Measurements from ENCODE around the gene CCDC27. TPM values are rescaled to one million over a fixed set of nuclear protein-coding genes. Genes with fewer than 3 reads are reported as not detected.
"Not testable (repeated sequence)": the region's sequence is repeated elsewhere in the genome, so short reads cannot be mapped to it uniquely, and the experiment has no call there.

The CCDC27 gene
- total RNA-seq, 1 donor from 2014 or later, result not detected

- ATAC-seq (peak; percentile 97 to 98), DNase-seq (peak; percentile 93)
- peak overlapping the region; percentile 68 for H3K27ac ChIP-seq
- peak overlapping the region; percentile 78 for H3K4me3 ChIP-seq
- intact Hi-C loops (cut with DNase I), result no loop called here
- peaks cover 2% of the 10 kb centered on the region for H3K27me3 ChIP-seq (ENCODE audit: low read depth)
- H3K36me3 ChIP-seq, result peaks cover 15% of the 10 kb centered on the region
- peaks cover 18% of the 10 kb centered on the region for H3K4me1 ChIP-seq
- TF ChIP-seq CTCF (IDR thresholded peaks at IDR 0.05), result no peak
- H3K9me3 ChIP-seq, result no peaks in the 10 kb centered on the region
These were observed 5.3 kb upstream of the CCDC27 start for GRCh38 chr1:3746830-3747521.

DNA sequence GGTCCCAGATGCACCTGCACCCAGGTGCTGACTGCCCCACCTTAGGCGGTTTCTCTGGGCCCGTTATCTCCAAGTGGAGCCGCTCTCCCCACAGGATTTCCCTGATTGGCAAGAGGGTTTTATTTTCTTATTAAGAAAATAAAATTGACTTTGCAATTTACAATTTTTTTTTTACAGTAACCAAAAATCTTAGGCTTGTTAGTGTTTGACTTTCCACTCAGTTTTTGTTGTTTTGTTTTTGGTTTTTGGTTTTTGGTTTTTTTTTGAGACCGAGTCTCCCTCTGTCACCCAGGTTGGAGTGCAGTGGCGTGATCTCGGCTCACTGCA lies 4.8 kb upstream of the CCDC27 start:
- H3K27ac ChIP-seq, result peak overlapping the region; percentile 68
- DNase-seq (no peak), ATAC-seq (no peak)
- peaks cover 18% of the 10 kb centered on the region for H3K4me1 ChIP-seq
- no peak for TF ChIP-seq CTCF (IDR thresholded peaks at IDR 0.05)
- peaks cover 10% of the 10 kb centered on the region for H3K36me3 ChIP-seq
- H3K27me3 ChIP-seq (ENCODE audit: low read depth), result peaks cover 3% of the 10 kb centered on the region
- no peaks in the 10 kb centered on the region for H3K9me3 ChIP-seq
- intact Hi-C loops (cut with DNase I), result no loop called here
- peak overlapping the region; percentile 78 for H3K4me3 ChIP-seq

- Histone ChIP-seq H3K4me1 (peaks cover 18% of the 10 kb centered on the region), H3K27ac (no peak overlapping the region), H3K9me3 (no peaks in the 10 kb centered on the region), H3K27me3 (ENCODE audit: low read depth) (peaks cover 3% of the 10 kb centered on the region), H3K36me3 (peaks cover 6% of the 10 kb centered on the region), H3K4me3 (peak overlapping the region; percentile 78)
- ATAC-seq (no peak), DNase-seq (no peak)
- TF ChIP-seq CTCF (IDR thresholded peaks at IDR 0.05), result no peak
- intact Hi-C loops (cut with DNase I), result no loop called here
These were observed 4.3 kb upstream of the CCDC27 start for GRCh38 chr1:3747903-3748302.

GRCh38 chr1:3748316-3748900 lies 3.8 kb upstream of the CCDC27 start:
- H3K4me3 ChIP-seq; H3K36me3 ChIP-seq; intact Hi-C loops (cut with DNase I); H3K27ac ChIP-seq; H3K27me3 ChIP-seq (ENCODE audit: low read depth); DNase-seq; H3K9me3 ChIP-seq; ATAC-seq: not testable (repeated sequence)
- peaks cover 18% of the 10 kb centered on the region for H3K4me1 ChIP-seq

DNA sequence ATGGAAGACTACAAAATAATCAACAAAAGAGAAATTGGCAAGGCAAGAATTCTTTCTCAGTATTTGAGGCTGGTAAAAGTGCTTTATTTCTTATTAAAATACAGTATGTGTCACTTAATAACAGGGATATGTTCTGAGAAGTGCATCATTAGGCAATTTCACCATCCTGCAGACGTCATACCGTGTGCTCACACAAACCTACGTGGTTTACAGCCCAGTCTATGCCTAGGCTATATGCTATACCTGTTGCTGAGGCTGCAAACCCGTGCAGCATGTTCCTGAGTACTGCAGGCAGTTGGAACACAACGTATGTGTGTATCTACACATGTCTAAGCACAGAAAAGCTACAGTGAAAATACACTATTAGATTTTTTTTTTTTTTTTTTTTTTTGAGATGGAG lies 2.7 kb upstream of the CCDC27 start:
- no peak overlapping the region for H3K4me3 ChIP-seq
- TF ChIP-seq CTCF (IDR thresholded peaks at IDR 0.05), result no peak
- no peak for ATAC-seq

DNA sequence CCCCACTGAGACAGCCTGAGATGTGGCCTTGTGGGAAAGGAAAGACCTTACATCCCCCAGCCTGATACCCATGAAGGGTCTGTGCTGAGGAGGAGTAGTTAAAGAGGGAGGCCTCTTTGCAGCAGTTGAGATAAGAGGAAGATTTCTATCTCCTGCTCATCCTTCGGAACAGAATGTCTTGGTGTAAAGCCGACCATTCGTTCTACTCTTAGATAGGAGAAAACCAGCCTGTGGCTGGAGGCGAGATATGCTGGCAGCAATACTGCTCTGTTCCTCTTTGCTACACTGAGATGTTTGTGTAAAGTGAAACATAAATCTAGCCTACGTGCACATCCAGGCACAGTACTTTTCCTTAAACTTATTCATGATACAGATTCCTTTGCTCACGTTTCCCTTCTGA lies 1.5 kb upstream of the CCDC27 start:
- DNase-seq, result no peak
- no peak for TF ChIP-seq CTCF (IDR thresholded peaks at IDR 0.05)
- intact Hi-C loops (cut with DNase I), result no loop called here
- H3K4me3 ChIP-seq, result no peak overlapping the region
- H3K27me3 ChIP-seq (ENCODE audit: low read depth), result peaks cover 13% of the 10 kb centered on the region
- H3K27ac ChIP-seq, result no peak overlapping the region
- peaks cover 18% of the 10 kb centered on the region for H3K4me1 ChIP-seq
- no peaks in the 10 kb centered on the region for H3K36me3 ChIP-seq
- ATAC-seq, result no peak
- no peaks in the 10 kb centered on the region for H3K9me3 ChIP-seq

More for the DNA sequence above, 2.7 kb upstream of the CCDC27 start:
- intact Hi-C loops (cut with DNase I), result no loop called here
- Histone ChIP-seq H3K9me3 (no peaks in the 10 kb centered on the region), H3K27ac (no peak overlapping the region), H3K4me1 (peaks cover 18% of the 10 kb centered on the region), H3K27me3 (ENCODE audit: low read depth) (peaks cover 8% of the 10 kb centered on the region), H3K36me3 (no peaks in the 10 kb centered on the region)
- DNase-seq, result no peak
